ENCODE data around the gene MPO. TPM values are rescaled to one million over a fixed set of nuclear protein-coding genes. Genes with fewer than 3 reads are reported as not detected.

MPO gene
- total and polyA plus RNA-seq, 2 of the 8 experiments (the other 6 are each of a cell fraction or from before 2014, with no cell fraction given) = 0.06 to 0.74 TPM

- TF ChIP-seq, protein P1, sequence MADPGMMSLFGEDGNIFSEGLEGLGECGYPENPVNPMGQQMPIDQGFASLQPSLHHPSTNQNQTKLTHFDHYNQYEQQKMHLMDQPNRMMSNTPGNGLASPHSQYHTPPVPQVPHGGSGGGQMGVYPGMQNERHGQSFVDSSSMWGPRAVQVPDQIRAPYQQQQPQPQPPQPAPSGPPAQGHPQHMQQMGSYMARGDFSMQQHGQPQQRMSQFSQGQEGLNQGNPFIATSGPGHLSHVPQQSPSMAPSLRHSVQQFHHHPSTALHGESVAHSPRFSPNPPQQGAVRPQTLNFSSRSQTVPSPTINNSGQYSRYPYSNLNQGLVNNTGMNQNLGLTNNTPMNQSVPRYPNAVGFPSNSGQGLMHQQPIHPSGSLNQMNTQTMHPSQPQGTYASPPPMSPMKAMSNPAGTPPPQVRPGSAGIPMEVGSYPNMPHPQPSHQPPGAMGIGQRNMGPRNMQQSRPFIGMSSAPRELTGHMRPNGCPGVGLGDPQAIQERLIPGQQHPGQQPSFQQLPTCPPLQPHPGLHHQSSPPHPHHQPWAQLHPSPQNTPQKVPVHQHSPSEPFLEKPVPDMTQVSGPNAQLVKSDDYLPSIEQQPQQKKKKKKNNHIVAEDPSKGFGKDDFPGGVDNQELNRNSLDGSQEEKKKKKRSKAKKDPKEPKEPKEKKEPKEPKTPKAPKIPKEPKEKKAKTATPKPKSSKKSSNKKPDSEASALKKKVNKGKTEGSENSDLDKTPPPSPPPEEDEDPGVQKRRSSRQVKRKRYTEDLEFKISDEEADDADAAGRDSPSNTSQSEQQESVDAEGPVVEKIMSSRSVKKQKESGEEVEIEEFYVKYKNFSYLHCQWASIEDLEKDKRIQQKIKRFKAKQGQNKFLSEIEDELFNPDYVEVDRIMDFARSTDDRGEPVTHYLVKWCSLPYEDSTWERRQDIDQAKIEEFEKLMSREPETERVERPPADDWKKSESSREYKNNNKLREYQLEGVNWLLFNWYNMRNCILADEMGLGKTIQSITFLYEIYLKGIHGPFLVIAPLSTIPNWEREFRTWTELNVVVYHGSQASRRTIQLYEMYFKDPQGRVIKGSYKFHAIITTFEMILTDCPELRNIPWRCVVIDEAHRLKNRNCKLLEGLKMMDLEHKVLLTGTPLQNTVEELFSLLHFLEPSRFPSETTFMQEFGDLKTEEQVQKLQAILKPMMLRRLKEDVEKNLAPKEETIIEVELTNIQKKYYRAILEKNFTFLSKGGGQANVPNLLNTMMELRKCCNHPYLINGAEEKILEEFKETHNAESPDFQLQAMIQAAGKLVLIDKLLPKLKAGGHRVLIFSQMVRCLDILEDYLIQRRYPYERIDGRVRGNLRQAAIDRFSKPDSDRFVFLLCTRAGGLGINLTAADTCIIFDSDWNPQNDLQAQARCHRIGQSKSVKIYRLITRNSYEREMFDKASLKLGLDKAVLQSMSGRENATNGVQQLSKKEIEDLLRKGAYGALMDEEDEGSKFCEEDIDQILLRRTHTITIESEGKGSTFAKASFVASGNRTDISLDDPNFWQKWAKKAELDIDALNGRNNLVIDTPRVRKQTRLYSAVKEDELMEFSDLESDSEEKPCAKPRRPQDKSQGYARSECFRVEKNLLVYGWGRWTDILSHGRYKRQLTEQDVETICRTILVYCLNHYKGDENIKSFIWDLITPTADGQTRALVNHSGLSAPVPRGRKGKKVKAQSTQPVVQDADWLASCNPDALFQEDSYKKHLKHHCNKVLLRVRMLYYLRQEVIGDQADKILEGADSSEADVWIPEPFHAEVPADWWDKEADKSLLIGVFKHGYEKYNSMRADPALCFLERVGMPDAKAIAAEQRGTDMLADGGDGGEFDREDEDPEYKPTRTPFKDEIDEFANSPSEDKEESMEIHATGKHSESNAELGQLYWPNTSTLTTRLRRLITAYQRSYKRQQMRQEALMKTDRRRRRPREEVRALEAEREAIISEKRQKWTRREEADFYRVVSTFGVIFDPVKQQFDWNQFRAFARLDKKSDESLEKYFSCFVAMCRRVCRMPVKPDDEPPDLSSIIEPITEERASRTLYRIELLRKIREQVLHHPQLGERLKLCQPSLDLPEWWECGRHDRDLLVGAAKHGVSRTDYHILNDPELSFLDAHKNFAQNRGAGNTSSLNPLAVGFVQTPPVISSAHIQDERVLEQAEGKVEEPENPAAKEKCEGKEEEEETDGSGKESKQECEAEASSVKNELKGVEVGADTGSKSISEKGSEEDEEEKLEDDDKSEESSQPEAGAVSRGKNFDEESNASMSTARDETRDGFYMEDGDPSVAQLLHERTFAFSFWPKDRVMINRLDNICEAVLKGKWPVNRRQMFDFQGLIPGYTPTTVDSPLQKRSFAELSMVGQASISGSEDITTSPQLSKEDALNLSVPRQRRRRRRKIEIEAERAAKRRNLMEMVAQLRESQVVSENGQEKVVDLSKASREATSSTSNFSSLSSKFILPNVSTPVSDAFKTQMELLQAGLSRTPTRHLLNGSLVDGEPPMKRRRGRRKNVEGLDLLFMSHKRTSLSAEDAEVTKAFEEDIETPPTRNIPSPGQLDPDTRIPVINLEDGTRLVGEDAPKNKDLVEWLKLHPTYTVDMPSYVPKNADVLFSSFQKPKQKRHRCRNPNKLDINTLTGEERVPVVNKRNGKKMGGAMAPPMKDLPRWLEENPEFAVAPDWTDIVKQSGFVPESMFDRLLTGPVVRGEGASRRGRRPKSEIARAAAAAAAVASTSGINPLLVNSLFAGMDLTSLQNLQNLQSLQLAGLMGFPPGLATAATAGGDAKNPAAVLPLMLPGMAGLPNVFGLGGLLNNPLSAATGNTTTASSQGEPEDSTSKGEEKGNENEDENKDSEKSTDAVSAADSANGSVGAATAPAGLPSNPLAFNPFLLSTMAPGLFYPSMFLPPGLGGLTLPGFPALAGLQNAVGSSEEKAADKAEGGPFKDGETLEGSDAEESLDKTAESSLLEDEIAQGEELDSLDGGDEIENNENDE (IDR thresholded peaks at IDR 0.05; ENCODE audit: insufficient replicate concordance, low read length) = no peak
Observed at GRCh38 chr17:58309918-58310259, 29.2 kb upstream of the MPO start (continued).
